ENCODE results near the gene ZNF385B.

ZNF385B gene

DNA sequence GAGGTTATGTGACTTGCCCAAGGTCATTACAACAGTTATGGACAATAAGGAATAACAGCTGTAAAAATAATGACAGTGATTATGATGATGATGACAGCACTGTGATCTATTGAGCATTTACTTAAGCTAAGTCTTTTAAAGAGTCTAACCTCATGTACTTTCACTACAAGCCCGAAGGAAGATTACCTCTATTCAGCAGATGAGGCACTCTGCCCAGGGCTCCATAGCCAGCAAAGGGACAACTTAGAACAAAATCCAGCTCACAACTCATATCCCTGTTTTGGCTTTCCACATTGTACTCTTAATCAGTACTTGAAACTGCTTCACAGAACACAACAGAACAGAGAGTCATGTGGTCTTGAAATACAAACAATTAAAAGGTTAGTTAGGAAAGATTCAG is 290.2 kb downstream of the ZNF385B start:
- H3K36me3 ChIP-seq (ENCODE audit: control insufficient read depth, insufficient read depth, low read length): no peaks in the 10 kb centered on the region
- DNase-seq (ENCODE audit: extremely low read depth, insufficient read length): no peak
- H3K27me3 ChIP-seq (replicated peaks; ENCODE audit: control insufficient read depth, insufficient read depth, low read length): no peaks in the 10 kb centered on the region
- no peak overlapping the region for H3K4me3 ChIP-seq (replicated peaks; ENCODE audit: low read depth, low read length)
- TF ChIP-seq, protein P1, sequence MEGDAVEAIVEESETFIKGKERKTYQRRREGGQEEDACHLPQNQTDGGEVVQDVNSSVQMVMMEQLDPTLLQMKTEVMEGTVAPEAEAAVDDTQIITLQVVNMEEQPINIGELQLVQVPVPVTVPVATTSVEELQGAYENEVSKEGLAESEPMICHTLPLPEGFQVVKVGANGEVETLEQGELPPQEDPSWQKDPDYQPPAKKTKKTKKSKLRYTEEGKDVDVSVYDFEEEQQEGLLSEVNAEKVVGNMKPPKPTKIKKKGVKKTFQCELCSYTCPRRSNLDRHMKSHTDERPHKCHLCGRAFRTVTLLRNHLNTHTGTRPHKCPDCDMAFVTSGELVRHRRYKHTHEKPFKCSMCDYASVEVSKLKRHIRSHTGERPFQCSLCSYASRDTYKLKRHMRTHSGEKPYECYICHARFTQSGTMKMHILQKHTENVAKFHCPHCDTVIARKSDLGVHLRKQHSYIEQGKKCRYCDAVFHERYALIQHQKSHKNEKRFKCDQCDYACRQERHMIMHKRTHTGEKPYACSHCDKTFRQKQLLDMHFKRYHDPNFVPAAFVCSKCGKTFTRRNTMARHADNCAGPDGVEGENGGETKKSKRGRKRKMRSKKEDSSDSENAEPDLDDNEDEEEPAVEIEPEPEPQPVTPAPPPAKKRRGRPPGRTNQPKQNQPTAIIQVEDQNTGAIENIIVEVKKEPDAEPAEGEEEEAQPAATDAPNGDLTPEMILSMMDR (IDR thresholded peaks at IDR 0.05; ENCODE audit: insufficient read depth, low read length, poor library complexity, severe bottlenecking): no peak

DNA sequence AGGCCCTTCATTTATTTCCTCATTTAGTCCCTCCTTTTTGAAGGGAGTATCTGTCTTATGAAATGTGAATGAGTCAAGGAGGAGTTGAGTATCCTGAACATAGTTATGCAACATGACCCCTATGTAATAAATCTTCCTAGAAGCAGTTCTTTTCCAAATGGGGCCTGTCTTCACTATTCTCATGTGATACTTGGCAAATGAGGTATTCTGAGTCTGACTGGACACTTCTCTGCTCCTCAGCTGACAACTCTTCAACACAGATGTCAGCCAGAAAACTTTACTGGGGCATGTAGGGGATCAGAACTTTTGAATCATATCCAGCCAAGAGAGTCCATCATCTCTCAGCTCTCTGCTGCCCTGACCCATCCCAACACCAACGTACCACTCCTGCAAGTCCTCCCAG is 291.6 kb downstream of the ZNF385B start:
- DNase-seq (ENCODE audit: extremely low read depth, insufficient read length): no peak
- no peaks in the 10 kb centered on the region for H3K27me3 ChIP-seq (replicated peaks; ENCODE audit: control insufficient read depth, insufficient read depth, low read length)
- no peak overlapping the region for H3K4me3 ChIP-seq (replicated peaks; ENCODE audit: low read depth, low read length)
- no peaks in the 10 kb centered on the region for H3K36me3 ChIP-seq (ENCODE audit: control insufficient read depth, insufficient read depth, low read length)
- TF ChIP-seq, protein P1 (IDR thresholded peaks at IDR 0.05; ENCODE audit: insufficient read depth, low read length, poor library complexity, severe bottlenecking): no peak

DNA sequence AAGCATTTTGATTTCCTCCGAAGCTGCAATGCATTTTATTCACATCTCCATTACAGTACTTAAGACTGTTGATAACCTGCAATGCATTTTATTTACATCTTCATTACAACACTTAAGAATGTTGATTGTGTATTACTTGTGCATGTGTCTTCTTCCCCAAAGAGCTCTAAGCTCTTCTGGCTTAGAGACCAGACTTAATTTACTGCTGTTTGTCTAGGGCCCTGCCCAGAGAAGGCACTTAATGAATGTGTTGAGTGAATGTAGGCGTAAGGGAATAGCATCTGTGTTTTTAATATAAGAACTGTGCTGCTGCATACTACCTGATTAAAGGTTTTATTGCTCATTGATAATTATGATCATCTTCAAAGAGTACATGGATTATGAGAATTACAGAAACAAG is 295.6 kb downstream of the ZNF385B start:
- H3K36me3 ChIP-seq (ENCODE audit: control insufficient read depth, insufficient read depth, low read length): no peaks in the 10 kb centered on the region
- H3K27me3 ChIP-seq (replicated peaks; ENCODE audit: control insufficient read depth, insufficient read depth, low read length): no peaks in the 10 kb centered on the region; the same call in 1 of the 2 replicates
- no peak overlapping the region for H3K4me3 ChIP-seq (replicated peaks; ENCODE audit: low read depth, low read length)
- no peak for DNase-seq (ENCODE audit: extremely low read depth, insufficient read length)
- TF ChIP-seq, protein P1 (IDR thresholded peaks at IDR 0.05; ENCODE audit: insufficient read depth, low read length, poor library complexity, severe bottlenecking): no peak

DNA sequence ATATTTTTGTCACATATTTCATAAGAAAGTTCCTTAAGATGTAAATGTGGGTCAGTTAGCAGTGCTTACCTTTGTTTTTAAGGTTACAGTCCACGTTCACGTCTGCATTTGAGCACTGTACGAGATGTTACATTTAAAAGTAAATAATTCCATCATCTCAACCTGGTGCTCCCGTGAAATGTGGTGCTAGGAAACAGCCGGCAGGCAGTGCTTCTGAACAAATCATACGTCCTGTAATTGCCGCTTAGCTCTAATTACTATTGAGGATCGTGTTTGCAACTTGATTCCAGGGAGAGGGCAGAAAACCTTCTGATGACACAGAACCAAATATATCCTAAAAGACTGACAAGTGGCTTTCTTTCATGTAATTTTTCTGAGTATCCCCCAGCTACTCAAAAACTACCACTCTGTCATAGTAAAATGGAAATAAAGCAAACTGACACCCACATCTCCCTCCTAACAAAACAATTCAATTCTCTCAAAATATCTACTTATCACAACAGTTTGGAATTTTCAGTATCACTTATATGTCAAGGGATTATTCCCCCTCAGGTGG is 299.0 kb downstream of the ZNF385B start:
- no peak overlapping the region for H3K4me3 ChIP-seq (replicated peaks; ENCODE audit: low read depth, low read length)
- TF ChIP-seq, protein P1 (IDR thresholded peaks at IDR 0.05; ENCODE audit: insufficient read depth, low read length, poor library complexity, severe bottlenecking): no peak
- no peak for DNase-seq (ENCODE audit: extremely low read depth, insufficient read length)
- H3K27me3 ChIP-seq (replicated peaks; ENCODE audit: control insufficient read depth, insufficient read depth, low read length): no peaks in the 10 kb centered on the region; the same call in 1 of the 2 replicates
- H3K36me3 ChIP-seq (ENCODE audit: control insufficient read depth, insufficient read depth, low read length): no peaks in the 10 kb centered on the region

DNA sequence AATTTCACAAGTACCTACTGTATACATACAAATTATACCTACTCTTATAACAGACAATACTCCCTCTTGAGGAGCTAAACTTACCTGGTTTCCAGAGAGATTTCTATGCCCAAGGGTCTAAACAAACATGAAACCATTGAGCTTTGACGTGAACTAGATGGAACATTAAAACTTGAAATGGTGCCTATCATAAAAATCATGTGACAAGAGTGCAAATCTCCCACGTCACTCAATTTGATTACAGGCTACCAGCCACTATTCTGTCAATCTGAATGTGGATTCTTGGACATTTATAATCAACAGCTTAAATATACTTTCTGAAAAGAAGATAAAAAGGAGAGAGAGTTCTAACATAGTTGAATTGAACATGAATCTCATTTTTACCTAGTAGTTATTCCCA is 299.7 kb downstream of the ZNF385B start:
- Histone ChIP-seq H3K27me3 (replicated peaks; ENCODE audit: control insufficient read depth, insufficient read depth, low read length) (no peaks in the 10 kb centered on the region; the same call in 1 of the 2 replicates), H3K4me3 (replicated peaks; ENCODE audit: low read depth, low read length) (no peak overlapping the region), H3K36me3 (ENCODE audit: control insufficient read depth, insufficient read depth, low read length) (no peaks in the 10 kb centered on the region)
- no peak for DNase-seq (ENCODE audit: extremely low read depth, insufficient read length)
- TF ChIP-seq, protein P1 (IDR thresholded peaks at IDR 0.05; ENCODE audit: insufficient read depth, low read length, poor library complexity, severe bottlenecking): no peak

DNA sequence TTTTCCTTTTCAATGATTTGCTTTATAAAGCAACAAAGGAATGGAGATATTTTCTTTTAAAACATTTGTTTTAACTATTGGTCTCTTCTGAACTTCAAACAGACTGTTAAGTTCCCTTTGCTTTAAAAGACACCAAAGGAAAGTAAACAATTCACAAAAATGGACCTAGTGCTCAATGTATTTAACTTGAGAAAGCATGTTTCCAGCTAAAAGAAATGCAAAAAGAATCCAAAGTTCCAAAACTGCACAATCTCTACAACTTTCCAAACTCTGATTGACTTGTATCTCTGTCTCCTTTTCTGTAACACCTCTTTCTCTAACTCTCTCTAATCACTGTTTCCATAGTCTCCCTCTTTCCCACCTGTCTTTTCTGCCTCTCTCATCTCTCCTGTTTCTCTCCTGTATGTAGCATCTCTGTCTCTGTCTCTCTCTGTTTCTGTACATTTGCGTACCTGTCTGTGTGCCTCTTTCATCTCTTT is 301.1 kb downstream of the ZNF385B start:
- no peaks in the 10 kb centered on the region for H3K36me3 ChIP-seq (ENCODE audit: control insufficient read depth, insufficient read depth, low read length)
- H3K4me3 ChIP-seq (replicated peaks; ENCODE audit: low read depth, low read length): no peak overlapping the region
- no peaks in the 10 kb centered on the region; the same call in 1 of the 2 replicates for H3K27me3 ChIP-seq (replicated peaks; ENCODE audit: control insufficient read depth, insufficient read depth, low read length)
- TF ChIP-seq, protein P1 (IDR thresholded peaks at IDR 0.05; ENCODE audit: insufficient read depth, low read length, poor library complexity, severe bottlenecking): no peak
- no peak for DNase-seq (ENCODE audit: extremely low read depth, insufficient read length)
